GM12874 (cell line): ENCODE results near the gene ATR.

Source experiments
- CTCF ChIP-seq: IDR thresholded peaks from 2 replicates; pipeline ENCODE4 v1.5.1; 2011; ENCODE audit warnings: low read depth, mild to moderate bottlenecking, control low read depth, low read length, moderate library complexity; ENCODE audit not compliant: insufficient read depth

The ATR gene

GRCh38 chr3:142481196-142481595 lies 97.3 kb downstream of the ATR start:
- no peak for TF ChIP-seq CTCF

GRCh38 chr3:142470826-142471225 lies 107.7 kb downstream of the ATR start:
- TF ChIP-seq CTCF: no peak

- TF ChIP-seq CTCF: no peak
These were observed 110.1 kb downstream of the ATR start for GRCh38 chr3:142468456-142468855.

- no peak for TF ChIP-seq CTCF
These were observed 110.8 kb downstream of the ATR start for GRCh38 chr3:142467768-142468167.

GRCh38 chr3:142460689-142461088 lies 117.8 kb downstream of the ATR start:
- TF ChIP-seq CTCF: no peak

GRCh38 chr3:142459929-142460328 lies 118.6 kb downstream of the ATR start:
- TF ChIP-seq CTCF: no peak

GRCh38 chr3:142459096-142459495 lies 119.4 kb downstream of the ATR start:
- no peak for TF ChIP-seq CTCF

GRCh38 chr3:142450881-142451280 lies 127.7 kb downstream of the ATR start:
- no peak for TF ChIP-seq CTCF
